ENCODE results near the gene ACSL1.

Gene ACSL1

GRCh38 chr4:184838249-184839074, 12.7 kb upstream of the ACSL1 start:
- no peak for DNase-seq

- no peak for DNase-seq
Observed at GRCh38 chr4:184836613-184837012, 10.8 kb upstream of the ACSL1 start.

GRCh38 chr4:184833046-184833838, 7.5 kb upstream of the ACSL1 start:
- DNase-seq: no peak

GRCh38 chr4:184831153-184831552, 5.4 kb upstream of the ACSL1 start:
- no peak for DNase-seq

GRCh38 chr4:184826691-184827270, 1.0 kb upstream of the ACSL1 start:
- DNase-seq: no peak

- DNase-seq: peak; percentile 52
Observed at GRCh38 chr4:184825141-184825895, 450 bp downstream of the ACSL1 start.

GRCh38 chr4:184824776-184825084, 1.0 kb downstream of the ACSL1 start:
- no peak for DNase-seq

GRCh38 chr4:184824081-184824775, 1.5 kb downstream of the ACSL1 start:
- DNase-seq: no peak

- no peak for DNase-seq
Observed at GRCh38 chr4:184823014-184823413, 2.8 kb downstream of the ACSL1 start.

- DNase-seq: no peak
Observed at GRCh38 chr4:184822356-184822755, 3.4 kb downstream of the ACSL1 start.

- no peak for DNase-seq
Observed at GRCh38 chr4:184821242-184821641, 4.5 kb downstream of the ACSL1 start.

- DNase-seq: no peak
Observed at GRCh38 chr4:184819786-184820185, 6.0 kb downstream of the ACSL1 start.

- no peak for DNase-seq
Observed at GRCh38 chr4:184818216-184818564, 7.6 kb downstream of the ACSL1 start.

GRCh38 chr4:184817494-184818215, 8.1 kb downstream of the ACSL1 start:
- no peak for DNase-seq

GRCh38 chr4:184816962-184817361, 8.8 kb downstream of the ACSL1 start:
- no peak for DNase-seq

GRCh38 chr4:184815046-184815877, 10.5 kb downstream of the ACSL1 start:
- no peak for DNase-seq

GRCh38 chr4:184814686-184815045, 11.1 kb downstream of the ACSL1 start:
- DNase-seq: no peak

- no peak for DNase-seq
Observed at GRCh38 chr4:184812651-184813181, 13.1 kb downstream of the ACSL1 start.

- no peak for DNase-seq
Observed at GRCh38 chr4:184812199-184812542, 13.6 kb downstream of the ACSL1 start.

GRCh38 chr4:184811526-184812198, 14.1 kb downstream of the ACSL1 start:
- DNase-seq: no peak

All from stimulated activated CD4-positive, alpha-beta T cell treated with anti-CD3 and anti-CD28 coated beads, Interleukin-4, amount 100 ng/mL, for 1 hour (primary cell).